ENCODE results near the gene ZNF438.

GRCh38 chr10:30868611-30869010 lies 163.1 kb downstream of the ZNF438 start:
- TF ChIP-seq PPARA (CRISPR knock-in tag; IDR thresholded peaks at IDR 0.05; ENCODE audit: borderline replicate concordance) (no peak), CREB5 (CRISPR knock-in tag; IDR thresholded peaks at IDR 0.05; ENCODE audit: low read depth) (no peak), RARB (CRISPR knock-in tag; IDR thresholded peaks at IDR 0.05) (no peak)

Data from SK-N-SH treated with all-trans-retinoic acid at 6 μM for 48 hours (cell line).